GM18951 (cell line): ENCODE measurements around the gene LBH.
A peak's percentile ranks its signal among the peaks of the same experiment; 100 is the strongest.

Experiments used
- POLR2A ChIP-seq: IDR thresholded peaks from 4 replicates; pipeline ENCODE4 v1.6.1; 2011; ENCODE audit warnings: mild to moderate bottlenecking; ENCODE audit not compliant: insufficient read length, insufficient read depth; ENCODE audit errors: extremely low read depth
- in situ Hi-C: fragments of 300-500 bp; cut with MboI; formaldehyde crosslinking; loops from one replicate; pipeline ENCODE4 v1.12.0; 2022; ENCODE audit warnings: low sequenced_read_pairs, mixed read lengths, inconsistent platforms; ENCODE audit not compliant: unreplicated experiment

Gene LBH

DNA sequence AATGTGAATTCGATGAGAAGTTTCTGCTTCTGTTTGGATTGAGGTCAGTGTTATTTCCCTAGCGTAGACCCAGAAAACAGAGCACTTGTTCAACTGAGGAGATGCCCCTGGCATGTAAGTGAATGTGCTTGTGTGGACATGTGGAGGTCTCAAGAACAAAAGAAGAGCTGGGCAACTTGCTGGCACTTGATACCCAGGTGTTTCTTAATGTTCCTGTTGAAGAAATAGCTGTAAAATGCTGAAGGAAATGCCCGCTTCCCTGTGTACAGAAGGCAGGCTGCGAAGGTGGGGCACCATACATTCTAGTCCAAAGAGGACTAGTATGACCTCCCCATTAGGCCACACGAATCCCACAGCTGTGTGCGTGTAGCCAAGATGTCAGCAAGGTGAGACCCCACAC is 9.8 kb upstream of the LBH start:
- in situ Hi-C loops, result no loop called here
- TF ChIP-seq POLR2A, result no peak

DNA sequence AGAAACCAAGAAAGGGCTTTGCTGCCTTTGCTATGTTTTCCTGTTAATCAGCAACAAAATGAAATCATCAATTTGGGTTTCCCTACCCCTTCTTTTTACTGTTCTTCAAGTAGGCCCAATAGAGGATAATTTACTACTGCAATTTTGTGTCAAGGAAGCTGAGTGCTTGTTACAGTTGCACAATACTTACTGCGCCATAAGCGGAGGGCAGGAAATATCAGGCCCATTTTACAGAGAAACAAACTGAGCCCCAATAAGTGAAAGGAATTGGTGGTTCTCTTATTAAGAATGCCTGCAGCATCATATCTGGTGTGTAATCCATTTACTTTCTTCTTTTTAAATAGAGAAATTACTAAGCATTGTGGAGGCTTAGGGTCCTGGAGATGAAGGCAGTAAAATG is 9.3 kb upstream of the LBH start:
- no peak for TF ChIP-seq POLR2A
- in situ Hi-C loops, result no loop called here

DNA sequence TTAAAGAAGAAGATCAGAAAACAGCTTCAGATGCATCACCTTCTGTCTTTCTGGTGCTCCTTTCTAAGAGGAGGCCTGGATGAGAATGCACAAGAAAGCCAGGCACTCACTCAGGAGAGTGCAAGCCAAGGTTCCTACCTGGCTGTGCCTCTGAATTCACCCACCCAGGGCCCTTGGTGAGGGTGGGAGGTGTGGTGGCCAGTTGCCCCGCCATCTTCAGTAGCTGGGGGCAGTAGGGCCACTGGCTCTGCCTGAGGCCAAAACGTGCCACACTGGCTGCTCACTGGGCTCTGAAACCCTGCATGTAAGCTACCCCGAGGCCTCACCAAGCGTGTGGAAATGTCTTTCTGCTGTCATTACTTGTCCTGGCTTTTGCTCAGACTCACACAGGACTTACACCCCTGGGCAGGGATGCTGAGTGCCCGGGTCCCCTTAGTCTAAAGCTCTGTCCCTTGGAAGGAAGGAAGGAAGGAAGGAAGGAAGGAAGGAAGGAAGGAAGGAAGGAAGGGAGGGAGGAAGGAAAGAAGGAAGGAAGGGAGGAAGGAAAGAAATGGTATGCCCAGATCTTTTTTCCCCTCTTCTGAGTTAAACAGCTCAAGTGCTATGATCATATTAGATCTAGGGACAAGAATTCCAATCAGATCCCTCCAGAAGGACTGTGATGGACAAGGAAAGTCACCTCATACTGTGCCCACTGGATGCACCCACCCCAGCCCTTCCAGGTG is 8.5 kb upstream of the LBH start:
- in situ Hi-C loops, result no loop called here
- TF ChIP-seq POLR2A, result no peak

DNA sequence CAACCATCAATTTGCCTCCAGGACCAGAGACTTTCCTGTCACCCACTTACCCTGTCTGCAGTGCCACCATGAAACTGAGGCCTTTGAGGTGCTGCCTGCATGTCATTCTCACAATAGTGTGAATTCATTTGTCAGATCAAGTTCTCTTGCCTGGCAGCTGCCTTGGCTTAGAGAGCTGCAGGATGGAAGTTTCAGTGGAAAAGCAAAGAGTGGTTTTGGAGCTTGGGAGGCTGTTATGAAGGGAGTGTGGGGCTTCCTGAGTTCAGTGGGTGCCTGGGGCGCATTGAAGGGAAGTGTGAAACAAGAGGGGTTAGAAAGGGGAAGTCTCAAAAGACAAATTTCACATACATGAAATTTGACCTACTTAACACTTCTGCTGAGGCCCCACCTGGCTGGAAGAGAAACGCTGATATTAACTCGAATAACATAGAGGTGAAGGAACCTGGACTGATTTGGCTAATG is 7.9 kb upstream of the LBH start:
- in situ Hi-C loops, result no loop called here
- TF ChIP-seq POLR2A, result no peak

DNA sequence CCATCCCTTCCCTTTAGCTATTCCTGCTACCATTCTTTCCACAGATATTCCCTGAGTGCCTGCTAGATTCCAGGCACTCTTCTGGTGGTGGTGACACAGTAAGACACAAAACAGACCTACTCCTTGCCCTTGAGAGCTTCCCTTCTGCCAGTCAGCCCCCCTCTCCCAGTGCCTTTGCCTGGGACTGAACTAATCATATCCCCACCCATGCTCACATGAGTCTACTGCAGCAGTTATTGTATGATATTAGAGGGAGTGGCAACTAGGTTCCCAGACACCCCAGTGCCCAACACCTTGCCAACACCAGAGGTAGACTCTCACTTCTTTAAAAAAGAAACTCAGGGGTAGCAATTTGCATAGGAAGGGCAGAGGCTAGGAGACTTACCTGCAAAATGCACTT is 7.2 kb upstream of the LBH start:
- TF ChIP-seq POLR2A, result no peak

DNA sequence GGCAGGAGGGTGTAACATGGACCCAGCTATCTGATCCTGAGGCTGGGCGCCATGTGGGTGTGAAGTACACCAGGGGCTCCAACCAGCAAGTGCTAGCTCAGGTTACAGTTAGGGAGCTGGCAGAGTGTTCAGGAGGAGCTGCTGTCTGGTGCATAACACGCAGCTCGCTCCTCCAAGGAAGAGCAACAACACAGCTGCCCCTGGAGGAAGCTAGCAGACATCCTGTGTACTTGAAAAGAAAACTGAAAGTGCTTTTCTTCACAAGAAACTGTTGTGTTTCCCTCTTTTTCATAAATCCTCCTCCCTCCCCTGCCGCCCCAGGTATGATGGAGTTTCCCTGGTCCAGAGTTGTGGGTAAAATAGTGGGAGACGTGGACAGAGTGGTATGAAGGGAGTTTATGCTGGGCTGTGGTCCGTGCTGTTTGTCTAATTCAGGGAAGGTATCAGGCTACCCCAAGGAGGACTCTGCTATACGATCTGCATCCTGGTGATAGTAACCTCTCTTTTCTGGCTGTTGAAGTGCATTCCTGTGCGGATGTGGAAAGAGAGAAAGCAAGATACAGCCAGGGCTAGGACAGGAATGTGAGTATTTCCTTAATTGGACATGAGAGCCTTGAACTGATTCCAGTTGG is 6.1 kb upstream of the LBH start:
- in situ Hi-C loops, result no loop called here
- TF ChIP-seq POLR2A, result peak; percentile 41

More for the DNA sequence above, 7.2 kb upstream of the LBH start:
- in situ Hi-C loops, result no loop called here

DNA sequence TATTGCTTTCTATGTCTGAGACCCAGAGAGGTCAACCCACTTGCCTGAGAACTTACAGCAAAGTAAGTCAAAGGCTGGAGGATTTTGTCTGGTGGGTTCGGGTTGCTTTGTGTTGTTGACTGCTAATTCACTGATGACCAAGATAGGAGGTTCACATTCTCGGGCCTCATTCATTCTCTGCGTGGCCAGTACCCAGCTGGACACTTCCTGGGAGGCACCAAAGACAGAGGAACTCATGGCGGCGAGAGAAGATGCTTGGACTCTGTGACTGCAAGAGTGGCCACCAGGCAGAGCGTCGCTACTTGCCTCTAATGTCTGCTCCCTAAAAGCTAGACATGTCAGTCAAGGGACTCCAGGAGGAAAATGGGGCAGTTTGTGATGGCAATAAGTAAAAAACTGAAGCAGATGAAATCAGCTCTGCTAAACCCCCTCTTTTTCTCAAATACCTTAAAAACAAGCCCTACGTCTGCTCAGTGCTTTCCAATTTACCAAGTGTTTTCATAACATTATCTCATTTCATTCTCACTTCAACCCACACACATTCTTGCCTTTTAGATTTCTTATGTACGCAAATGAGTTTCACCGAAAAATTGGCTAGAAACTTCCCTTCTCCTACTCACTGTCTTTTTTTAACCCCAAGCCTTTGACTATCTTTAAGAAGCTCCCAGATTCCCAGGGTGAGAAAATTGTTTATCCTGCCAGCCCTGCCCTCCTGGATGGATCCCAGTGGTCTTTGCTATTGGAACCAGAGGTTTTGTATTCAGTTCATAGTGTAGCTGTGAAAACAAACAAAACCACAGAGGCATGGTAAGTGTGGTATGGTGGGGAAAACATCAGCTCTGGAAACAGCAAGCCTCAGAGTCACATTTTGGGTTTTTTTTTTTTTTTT is 4.9 kb upstream of the LBH start:
- in situ Hi-C loops, result no loop called here
- no peak for TF ChIP-seq POLR2A

DNA sequence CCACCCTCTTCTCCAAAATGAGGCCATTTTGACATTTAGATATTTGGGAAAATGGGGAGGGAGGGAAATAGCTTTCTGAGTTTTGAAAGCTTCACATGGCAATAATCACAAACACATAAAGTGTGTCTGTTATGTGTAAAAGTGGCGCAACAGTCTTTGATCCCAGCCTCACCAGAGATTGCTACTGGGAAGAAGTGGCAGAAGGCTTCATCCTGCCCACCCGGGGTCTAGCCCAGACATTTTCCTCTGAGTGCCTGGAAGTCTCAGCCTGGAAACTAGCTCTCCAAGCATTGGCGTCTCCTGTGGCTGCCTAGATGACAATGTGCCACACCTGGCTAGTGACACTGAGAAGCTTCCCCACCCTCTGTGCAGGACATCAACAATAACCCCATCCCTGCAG is 1.7 kb upstream of the LBH start:
- TF ChIP-seq POLR2A, result no peak
- in situ Hi-C loops, result no loop called here

DNA sequence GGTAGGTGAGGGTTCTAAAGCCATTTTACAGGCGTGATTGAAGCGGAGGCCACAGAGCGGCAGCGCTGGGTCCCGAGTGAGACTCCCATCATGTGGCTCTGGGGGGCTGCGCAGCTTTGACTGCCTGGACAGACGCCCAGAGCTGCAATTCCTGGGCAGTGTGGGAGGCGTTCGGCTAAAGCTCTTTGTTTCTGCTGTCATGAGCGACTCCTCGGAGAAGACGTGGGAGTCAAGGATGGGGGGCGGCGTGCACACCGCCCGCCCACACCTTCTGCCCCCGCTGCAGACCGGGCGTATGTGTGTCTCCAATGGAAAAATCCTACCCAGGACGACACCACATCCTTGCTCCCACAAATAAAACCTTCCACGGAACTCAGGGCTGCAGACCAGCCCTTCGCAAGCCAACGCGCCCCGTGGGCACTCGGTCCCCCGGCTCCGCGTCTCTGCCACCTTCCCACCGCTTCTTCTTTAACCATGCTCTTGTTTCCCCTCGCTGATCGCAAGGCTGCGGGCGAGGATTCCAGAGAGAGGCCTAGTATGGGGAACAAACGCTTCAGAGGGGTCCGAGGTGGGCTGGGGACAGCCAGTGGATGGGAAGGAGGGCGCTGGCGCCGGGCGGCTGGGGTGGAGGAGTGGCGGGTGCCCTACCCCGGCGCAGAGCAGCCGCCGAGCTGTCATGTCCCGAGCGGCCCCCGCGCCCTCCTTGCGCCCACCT is 680 bp upstream of the LBH start:
- in situ Hi-C loops, result no loop called here
- no peak for TF ChIP-seq POLR2A

DNA sequence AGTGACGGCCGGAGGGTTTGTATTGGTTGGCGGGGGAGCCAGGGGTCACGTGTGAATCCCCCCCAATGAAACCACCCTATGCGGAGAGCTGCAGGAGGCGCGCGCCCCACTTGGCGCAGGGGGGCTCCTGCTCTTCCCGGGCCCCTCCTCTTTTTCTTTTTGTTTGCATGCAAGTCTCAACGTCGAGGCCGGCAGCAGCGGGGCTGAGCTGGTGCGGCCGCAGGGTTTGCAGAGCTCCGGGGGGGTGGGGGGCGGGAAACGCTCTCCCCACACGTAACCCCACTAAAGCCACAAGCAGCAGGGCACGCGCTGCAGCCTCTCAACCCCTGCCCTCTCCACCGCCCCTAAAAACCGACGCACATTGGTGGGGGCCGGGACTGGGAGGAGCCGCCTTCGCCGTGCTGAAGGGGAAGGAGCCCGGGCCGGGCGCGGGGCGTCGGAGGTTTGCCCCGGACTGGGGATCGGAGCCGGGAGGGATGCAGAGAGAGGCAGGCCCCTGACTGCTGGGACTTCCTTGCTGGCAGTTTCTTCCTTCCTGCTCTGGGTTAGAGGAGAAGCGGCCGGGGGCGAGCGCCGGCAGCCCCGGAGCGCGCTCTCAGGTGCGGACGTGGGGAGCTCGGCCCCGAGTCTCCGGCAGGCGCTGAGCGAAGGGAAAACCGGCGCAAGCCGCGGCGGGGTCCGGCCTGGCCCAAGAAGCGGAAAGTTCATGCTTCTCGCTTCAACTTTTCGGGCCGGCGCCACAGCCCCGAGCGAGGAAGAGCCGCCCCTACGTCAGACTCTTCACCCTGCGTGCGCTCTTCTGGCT is 864 bp downstream of the LBH start:
- TF ChIP-seq POLR2A, result peak; percentile 48
- in situ Hi-C loops, result no loop called here

DNA sequence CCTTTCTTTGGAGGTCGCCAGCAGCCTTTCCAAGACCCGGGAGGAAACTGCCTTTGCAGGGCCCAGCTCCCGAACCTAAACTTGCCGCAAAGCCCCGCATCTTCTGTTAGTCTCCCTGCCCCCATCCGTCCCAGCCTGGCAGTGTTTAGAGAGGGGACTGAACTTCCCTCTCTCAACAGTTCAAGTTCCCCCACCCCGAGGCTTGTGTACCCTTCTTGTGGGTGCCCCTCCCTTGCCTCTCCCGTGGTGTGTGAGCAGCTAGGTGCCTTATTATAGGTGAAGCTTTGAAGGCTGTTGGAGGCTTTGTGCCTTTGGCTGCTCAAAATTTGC is 1.4 kb downstream of the LBH start:
- in situ Hi-C loops, result no loop called here
- no peak for TF ChIP-seq POLR2A

DNA sequence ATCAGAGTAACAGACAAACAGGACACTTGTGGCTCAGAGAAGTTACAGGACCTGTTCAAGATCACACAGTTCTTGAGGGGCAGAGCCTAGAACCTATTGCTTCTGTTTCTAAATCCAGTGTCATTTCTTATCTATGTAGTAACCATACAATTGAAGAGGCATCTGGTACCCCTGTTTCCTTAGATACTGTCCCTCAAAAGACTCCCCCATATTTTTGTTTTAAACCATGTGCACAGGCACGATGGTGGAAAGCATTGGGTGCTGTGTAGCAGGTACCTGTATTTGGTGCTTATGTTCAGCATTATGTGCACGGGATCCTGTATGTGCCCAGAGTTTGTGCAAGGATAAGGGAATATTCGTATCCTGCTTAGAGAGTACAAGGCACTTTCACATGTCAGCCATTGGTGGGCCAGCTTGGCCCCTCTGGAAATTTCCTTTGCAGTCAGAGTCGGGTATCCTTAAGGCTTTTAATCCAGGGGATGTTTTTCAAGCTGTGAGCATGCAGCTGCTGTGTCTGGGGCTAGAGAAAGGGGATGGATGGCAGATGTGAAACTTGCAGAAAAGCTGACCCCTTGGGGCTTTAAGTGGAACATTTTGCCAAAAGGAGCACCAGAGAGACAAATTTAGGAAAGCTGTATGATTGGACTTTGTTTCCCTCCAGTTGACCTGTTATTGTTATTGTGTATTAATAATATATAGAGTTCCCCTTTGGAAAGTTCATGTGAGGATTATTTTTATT is 2.1 kb downstream of the LBH start:
- no peak for TF ChIP-seq POLR2A
- in situ Hi-C loops, result no loop called here
